Measurements from ENCODE around the gene NF1.
"Not testable (repeated sequence)": the region's sequence is repeated elsewhere in the genome, so short reads cannot be mapped to it uniquely, and the experiment has no call there.

Gene NF1

DNA sequence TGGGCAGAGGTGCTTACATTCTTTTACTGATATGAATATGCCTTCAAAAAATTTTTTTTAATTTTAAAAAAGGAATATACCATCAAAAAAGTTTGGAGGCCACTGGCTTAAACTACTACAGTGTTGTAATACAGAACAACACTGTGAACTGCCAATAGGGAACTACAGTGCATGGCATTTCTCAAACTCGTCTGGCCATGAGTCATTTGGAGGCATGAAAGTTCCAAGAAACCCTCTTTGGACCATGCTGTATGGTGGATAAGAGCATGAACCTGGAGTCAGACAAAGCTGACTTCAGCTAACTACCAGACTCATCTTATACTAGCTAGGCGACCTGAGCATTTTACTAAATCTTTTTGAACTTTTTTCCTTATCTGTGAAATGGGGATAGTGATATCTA is 9.2 kb upstream of the NF1 start:
- DNase-seq (ENCODE audit: low read depth in 2 of 2), result no peak

DNA sequence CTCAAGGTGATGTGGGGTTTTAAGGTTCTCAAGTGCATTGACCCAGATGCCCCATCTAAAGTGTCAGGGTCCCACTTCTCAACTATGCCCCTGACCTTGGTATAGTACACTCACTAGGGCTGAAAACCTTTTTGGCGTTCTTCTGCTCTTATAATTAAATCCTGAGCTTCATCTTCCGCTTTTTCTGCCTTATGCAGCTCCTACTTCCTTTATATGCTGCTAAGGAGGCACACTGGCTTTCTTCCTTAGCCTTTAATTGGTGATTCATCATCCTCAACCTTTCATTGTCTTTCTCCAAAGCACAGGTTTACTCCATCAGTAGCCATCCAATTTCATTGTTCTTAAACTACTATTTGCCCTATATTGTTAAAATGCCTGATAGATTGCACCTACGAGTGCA is 5.3 kb upstream of the NF1 start:
- no peak for DNase-seq (ENCODE audit: low read depth in 2 of 2)

DNA sequence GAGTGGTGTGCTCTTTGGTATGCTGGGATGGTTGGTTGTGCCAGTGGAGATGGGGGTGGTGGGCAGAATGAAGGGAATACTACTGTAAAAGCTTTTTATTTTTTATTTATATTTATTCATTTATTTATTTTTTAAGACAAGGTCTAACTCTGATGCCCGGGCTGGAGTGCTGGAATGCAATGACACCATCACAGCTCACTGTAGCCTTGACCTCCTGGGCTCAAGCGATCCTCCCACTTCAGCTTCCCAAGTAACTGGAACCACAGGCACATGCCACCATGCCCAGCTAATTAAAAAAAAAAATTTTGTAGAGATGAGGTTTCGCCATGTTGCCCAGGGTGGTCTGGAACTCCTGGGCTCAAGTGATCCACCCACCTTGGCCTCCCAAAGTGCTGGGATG is 4.1 kb upstream of the NF1 start:
- not testable (repeated sequence) for DNase-seq (ENCODE audit: low read depth in 2 of 2)

DNA sequence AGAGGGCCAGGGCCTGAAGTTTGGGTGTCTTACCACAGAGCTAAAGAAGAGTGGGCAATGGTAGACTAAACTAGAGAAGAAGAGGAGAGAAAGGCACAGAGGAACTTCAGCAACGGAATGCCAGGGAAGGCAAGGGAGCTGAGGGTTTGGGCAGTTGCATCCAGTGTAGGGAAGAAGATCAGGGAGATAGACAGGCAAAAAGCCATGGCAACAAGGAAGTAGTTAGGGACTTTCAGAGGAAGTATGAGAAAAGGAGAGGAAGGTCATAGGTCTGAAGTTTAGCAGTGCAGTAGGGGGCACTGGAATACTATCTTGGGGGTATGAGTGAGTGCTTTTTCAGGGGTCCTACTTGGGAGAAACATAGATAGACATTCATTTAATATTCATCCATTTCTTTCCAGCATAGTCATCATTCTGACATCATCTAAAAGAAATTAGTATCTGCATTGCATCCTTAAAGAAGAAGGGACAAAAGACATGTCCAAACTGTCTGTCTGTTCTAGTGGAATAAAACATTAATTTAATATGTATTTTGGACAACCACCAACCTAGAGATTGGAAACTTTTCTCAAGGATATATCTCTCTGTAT is 2.2 kb upstream of the NF1 start:
- no peak for DNase-seq (ENCODE audit: low read depth in 2 of 2)

DNA sequence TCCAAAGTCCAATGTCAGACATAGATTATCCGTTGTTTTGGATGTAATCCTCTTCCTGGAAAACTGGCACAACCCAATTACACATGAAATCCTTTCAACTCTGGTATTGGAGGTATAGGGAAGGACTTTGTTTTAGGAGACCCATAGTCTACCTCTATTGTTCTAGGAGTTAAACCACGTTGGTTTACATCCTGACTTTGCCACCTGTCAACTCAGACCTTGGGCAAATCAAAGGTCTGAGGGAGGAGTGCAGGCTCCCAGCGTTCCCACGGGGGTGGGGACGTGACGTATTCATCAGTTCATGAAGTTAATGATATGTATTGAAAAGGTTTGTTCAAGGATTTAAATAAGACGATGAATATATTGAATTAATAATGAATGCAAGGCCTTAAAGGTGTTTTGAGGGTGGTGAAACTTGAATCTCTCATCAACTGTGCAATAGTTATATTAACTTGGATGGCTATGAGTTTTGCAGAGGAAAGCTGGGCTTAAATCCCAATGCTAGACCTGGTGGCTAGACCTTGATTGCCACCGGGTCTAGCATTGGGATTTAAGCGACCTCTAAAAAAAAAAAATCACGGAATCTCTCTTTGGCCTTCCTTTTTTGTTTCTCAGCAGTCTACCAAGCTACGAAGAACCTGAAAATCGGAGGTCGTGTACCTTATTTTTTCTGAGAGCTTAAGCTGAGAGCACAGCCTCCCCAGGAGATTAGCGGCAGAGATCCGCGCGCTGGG is 744 bp upstream of the NF1 start:
- no peak for DNase-seq (ENCODE audit: low read depth in 2 of 2)

DNA sequence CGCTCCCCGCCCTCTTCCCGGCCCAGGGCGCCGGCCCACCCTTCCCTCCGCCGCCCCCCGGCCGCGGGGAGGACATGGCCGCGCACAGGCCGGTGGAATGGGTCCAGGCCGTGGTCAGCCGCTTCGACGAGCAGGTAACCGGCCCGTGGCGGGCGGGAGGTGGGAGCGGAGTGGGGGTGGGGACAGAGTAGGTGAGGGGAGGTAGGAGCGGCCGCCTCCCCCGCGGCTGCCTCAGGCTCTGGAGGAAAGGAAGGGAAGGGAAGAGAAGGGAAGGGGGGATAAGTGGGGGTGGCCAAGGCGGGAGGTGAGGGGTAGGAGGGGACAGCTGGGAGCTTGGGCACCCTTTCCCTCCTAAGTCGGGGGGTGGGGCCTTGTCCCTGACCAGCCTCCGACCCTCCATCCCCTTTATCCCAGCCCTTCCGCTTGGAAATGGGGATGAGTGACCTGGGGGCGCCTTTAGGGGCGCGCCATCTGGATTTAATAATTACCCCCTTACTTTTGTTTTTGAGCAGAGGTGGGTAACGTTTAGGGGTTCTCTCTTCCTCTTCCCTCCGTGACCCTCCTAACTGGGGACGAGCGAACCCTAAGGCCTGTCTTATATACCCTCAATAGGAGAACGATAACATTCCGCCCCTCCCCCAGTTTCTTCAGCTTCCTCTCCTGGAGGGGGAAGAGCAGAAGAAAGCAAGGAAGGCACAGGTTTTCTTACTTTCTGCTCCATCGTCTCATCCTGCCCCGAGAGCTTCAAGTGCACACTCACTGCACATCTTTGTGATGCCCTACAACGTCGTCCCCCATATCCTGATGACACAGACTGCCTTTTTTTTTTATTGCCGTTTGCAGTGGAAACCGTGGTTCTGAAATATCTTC is 694 bp downstream of the NF1 start:
- DNase-seq (ENCODE audit: low read depth in 2 of 2), result peak in 1 of 2 donors; percentile 0

DNA sequence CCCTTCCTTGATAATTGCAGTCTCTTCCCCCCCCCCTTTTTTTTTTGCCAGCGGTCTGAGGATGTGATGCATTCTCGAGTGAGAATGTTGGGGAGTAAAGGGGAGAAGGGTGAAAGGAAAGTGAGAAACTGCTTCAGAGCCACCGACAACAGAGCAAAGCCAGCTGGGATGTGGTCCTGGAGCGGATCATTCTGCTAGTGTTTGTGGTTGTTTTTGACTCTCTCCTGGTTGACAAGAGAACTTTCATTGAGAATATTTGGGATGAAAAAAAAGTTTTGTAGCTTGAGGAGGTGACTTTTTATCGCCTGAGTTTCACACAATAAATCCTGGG is 1.3 kb downstream of the NF1 start:
- no peak for DNase-seq (ENCODE audit: low read depth in 2 of 2)

DNA sequence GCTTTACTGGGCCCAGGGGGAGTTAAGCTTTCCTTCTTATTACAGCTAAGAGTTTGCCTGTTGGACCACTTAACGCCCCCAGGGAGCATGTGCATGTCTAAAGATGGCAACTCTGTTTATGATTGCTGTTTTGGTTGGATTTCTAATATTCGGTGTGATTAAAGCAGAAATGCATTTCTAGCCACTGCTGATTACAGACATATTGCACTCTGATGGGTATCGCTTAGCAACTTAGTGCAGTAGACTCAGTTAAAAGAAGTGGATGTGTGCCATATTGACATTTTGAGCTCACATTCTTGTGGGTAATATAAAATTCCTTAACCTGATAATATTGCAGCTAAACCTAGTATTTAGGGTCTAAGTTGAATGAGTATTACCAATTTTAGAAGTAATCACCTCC is 4.2 kb downstream of the NF1 start:
- no peak for DNase-seq (ENCODE audit: low read depth in 2 of 2)

DNA sequence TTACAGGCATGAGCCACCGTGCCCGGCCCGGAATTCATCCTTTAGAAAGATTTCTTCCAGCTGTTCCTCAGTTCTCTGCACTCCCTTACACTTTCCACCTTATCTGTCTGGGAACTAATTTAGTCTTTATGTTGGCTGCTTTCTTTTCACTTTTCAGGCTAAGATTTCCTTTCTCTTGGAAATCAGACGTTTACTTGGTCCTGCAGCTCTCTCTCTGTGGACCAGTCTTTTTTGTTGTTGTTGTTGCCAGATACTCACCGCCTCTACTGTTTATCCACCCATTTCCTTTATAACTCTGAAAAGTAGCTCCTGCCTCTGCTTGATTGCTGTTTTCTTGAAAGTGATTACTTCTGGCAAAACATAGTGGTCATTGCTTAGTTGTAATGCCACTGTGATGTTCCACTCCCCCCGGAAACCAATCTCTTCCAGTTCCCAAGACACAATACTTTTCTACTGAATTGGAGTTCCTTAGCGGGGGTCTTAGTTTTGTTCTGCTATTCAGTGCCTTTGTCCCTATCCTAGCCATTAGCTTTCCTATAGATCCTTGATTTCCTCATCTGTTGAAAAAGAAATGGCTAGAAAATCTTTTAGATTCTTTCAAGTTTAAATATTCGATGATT is 6.2 kb downstream of the NF1 start:
- no peak for DNase-seq (ENCODE audit: low read depth in 2 of 2)

DNA sequence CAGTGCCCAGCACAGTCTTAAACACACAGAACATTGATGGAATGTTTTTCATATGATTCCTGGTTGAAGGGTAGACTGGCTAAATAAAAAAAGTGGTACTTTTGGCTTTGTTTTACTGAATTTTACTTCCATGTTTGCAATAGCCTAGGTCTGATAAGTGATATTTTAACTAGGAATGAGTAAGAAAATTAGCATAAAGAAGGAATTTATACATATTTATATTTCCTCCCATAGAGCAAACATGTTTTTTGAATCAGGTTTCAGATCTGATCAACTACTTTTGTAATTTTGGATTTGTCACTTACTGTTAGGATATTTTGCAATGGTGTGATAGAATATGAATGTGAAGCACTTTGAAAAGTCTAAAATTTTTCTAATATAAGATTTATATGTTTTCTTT is 7.2 kb downstream of the NF1 start:
- DNase-seq (ENCODE audit: low read depth in 2 of 2), result no peak

DNA sequence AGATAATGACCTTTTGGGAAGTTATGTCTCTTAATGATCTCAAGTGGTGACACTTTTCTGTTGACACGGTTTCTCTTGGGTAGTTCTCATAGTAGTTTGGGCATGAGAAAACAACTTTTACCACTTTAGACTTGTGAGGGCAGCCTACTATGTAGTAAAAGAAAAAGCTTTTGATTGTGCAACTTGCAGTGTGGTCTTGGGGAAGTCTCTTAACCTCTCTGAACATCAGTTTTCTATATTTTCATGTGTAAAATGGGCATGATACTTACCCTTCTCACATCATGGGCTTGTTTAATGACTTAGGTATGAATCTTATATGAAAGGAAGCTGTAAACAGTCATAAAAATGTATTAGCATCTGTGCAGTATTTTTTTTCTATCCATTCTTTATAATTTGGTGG is 11.2 kb downstream of the NF1 start:
- no peak for DNase-seq (ENCODE audit: low read depth in 2 of 2)

DNA sequence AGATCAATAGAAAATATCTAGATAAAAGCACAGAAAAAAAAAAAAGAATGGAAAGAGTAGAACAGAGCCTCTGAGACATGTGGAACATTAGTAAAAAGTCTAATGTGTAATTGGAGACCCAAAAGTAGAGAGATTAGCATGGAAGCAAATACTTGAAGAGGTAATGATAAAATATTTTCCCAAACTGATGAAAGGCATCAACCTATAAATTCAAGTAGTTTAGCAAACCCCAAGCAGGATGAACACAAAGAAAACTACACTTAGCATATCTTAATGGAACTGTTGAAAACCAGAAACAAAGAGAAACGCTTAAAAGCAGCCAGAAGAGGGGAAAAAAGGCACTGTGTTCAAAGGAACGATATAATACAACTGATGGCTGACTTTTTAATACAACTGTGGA is 16.4 kb downstream of the NF1 start:
- no peak for DNase-seq (ENCODE audit: low read depth in 2 of 2)

DNA sequence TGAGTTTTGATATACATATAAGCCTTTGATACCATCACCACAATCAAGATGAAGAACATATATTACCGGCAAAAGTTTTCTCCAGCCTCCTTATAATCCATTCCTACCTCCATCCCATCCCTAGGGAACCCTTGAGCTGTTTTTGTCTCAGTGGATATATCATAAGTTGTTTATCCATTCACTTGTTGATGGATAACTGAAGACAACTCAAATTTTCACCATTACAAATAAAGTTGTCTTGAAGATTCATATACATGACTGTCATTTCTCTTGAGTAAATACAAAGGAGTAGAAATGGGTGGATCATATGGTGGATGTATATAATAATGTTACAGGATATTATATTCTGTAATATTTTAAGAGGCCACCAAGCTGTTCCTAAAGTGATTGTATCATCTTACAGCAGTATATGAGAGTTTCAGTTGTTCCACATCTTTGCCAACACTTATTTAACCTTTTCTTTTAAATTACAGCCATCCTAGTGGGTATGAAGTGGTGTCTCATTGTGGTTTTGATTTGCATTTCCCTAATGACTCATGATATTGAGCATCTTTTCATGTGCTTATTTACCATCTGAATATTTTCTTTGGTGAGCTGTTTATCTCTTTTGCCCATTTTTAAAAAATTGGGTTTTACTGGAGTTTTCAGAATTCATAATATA is 17.4 kb downstream of the NF1 start:
- no peak for DNase-seq (ENCODE audit: low read depth in 2 of 2)

DNA sequence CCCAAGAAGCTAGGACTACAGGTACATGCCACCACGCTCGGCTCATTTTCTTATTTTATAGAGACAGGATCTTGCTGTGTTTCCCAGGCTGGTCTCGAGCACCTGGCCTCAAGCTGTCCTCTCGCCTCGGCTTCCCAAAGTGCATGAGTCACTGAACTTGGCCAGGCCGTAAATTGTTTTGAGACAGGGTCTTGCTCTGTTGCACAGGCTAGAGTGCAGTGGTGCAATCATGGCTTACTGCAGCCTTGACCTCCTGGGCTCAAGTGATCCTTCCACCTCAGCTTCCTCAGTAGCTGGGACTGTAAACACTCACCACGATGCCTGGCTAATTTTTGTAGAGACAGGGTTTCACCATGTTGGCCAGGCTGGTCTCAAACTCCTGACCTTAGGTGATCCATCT is 18.6 kb downstream of the NF1 start:
- DNase-seq (ENCODE audit: low read depth in 2 of 2), result not testable (repeated sequence)

DNA sequence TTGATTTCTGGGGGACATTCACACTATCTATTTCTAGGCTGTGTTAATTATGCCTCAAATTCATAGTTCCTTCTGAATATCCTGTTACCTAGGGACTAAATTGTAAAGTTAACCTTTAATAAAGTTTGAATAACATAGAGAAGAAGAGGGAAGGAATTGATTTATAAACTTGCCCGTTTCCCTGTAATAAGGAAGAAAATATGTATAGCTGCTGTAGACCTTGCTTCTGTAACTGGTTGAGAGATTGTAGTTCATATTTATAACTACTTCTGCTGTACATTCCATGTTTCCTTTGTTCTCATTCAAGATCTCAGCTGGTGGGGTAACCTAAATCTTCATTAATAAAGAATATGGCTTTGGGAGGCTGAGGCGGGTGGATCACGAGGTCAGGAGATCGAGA is 19.2 kb downstream of the NF1 start:
- no peak for DNase-seq (ENCODE audit: low read depth in 2 of 2)

DNA sequence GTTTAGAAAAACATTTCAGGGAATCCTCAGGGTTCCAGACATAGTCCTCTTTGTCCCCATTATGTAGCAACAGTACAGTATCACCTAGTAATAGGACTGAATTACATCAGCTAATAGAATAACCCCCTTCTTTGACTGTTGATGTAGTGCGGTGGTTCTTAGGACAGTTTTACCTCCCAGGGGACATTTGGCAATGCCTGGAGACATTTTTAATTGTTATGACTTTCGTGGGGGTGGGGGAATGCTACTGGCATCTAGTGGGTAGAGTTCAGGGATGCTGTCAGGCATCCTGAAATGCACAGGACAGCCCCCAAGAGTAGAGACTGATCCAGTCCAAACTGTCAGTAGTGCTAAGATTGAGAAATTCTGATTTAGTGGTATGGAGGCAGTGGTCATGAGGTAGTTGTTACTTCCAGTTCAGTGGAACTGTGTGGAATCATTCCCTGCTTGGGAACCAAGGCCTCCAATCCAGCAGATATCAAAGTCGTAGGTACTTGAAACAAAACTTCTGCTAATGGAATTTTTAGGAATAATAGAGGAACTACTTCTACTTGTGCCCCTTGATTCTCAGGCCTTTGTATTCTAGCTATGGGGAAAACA is 20.3 kb downstream of the NF1 start:
- DNase-seq (ENCODE audit: low read depth in 2 of 2), result no peak

DNA sequence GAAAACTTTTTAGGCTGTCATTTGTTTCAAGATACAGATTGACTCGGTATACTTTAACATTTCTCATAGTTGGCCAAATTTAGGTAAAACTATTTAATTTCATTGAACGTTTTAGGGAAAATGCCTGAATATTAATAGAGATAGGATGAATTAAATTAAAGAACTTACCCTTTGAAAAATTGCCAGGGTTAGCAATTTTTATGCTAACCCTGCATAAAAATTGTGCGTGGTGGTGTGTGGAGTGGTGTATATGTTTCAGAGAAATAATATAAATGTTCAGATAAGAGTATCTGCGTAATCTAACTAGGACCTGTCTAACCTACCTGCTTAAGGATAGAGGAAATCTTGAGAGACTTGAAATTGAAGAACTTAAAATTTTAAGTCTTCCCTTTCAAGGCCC is 21.4 kb downstream of the NF1 start:
- DNase-seq (ENCODE audit: low read depth in 2 of 2), result no peak

DNA sequence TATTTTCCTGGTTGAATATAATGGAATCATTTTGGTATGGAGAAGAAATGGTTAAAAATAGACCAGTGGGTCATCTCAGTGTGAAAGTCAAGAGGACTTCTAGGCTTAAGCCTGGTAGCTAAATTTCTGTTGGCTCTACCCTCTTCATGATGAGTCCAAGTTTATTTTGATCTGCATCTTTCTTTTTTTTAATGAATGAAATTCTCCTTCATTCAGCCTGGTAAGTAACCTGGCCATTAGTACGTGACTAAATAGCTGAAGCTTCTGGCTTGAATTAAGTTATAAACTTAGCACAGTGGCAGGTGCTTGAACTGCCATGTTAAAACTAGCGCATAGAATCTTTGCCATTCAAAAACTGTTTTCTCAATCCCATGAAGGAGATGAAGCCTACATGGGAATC is 28.0 kb downstream of the NF1 start:
- no peak for DNase-seq (ENCODE audit: low read depth in 2 of 2)

DNA sequence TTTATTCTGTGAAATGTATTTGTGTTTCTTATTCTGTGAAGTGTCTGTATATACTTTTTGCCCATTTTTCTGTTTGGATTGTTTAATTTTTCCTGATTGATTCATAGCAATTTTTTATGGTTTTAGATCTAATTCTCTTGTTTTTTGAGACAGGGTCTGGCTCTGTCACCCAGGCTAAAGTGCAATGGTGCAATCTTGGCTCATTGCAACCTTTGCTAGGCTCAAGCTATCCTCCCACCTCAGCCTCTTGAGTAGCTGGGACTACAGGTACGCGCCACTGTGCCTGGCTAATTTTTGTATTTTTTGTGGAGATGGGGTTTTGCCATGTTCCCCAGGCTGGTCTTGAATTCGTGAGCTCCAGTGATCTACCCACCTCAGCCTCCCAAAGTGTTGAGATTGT is 31.5 kb downstream of the NF1 start:
- no peak for DNase-seq (ENCODE audit: low read depth in 2 of 2)

DNA sequence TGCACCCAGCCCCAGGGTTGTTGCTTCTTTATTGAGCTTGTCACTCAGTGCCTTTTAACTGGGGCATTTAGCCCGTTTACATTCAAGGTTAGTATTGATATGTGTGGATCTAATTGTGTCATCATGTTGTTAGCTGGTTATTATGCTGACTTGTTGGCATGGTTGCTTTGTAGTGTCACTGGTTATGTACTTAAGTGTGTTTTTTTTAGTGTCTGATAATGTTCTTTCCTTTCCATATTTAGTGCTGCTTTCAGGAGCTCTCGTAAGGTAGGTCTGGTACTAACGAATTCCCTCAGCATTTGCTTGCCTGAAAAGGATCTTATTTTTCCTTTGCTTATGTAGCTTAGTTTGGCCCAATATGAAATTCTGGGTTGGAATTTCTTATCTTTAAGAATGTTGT is 33.5 kb downstream of the NF1 start:
- DNase-seq (ENCODE audit: low read depth in 2 of 2), result no peak

DNA sequence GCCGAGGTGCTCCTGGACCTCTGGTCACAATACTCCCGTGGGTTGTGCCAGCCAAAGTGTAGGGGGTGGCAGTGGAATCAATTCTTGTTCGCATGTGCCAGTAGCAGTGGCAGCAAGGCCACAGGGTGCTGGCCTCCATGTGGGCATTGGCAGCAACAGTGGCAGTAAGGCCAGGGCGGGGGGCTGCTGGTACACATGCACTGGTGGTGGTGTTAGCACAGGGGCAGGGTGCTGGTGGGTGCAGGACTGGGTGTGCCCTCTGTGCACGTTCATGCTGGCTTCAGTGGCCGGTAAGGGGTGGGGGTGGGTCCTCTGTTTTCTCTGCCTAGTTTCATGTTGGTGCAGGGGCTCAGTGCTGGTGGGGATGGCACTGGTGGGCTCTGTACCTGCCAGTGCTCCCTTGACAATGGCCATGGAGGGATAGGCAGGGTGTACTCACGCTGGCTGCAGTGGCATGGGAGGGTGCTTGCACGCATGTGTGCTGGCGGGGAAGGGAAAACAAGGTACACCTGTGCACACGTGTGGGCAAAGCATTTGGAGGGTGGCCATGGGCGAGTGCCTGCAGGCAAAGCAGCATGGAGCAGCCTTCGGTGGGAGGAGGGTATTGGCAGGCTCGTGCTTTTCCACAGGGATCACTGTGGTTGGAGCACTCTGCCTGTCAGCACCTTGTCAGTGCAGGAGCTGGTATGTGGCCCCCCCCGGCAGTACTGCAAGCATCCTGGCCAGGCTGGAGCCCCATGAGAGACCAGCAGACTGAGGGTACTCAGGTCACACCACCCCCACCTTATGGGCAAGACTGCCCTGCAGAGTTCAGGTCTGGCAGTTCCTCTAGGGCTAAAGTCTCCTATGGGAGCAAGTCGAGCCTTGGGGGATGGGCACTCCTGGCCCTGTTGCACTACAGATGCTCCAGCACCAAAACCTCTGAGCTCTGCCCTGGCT is 35.8 kb downstream of the NF1 start:
- no peak for DNase-seq (ENCODE audit: low read depth in 2 of 2)
